GM10266 (cell line): ENCODE measurements around the gene PLA2G1B.

Experiments used
- DNase-seq: peaks from one replicate; pipeline ENCODE4 v3.0.0; 2012; ENCODE audit errors: extremely low spot score
- TF ChIP-seq, protein P1 (sequence below): IDR thresholded peaks from 2 replicates; pipeline ENCODE4 v1.5.1; 2012; ENCODE audit warnings: mild to moderate bottlenecking, low read depth; ENCODE audit not compliant: control insufficient read depth, insufficient read depth; ENCODE audit errors: missing control alignments

PLA2G1B gene

DNA sequence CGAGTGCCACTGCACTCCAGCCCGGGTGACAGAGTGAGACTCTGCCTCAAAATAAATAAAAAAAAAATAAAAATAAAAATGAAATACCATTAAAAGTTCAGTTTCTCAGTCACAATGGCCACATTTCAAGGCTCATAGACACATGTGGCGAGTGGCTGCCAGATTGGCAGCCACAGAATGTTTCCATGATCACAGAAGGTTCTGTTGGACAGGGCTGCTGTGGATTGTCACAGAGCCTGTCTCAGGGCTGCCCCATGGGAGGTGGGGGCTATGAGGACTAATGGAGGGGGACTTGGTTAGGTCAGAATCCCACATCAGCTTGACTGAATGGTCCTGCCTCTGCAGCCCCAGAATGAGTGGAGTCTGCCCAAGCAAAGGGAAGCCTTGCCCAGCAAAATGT is 3.8 kb upstream of the PLA2G1B start:
- no peak for DNase-seq

DNA sequence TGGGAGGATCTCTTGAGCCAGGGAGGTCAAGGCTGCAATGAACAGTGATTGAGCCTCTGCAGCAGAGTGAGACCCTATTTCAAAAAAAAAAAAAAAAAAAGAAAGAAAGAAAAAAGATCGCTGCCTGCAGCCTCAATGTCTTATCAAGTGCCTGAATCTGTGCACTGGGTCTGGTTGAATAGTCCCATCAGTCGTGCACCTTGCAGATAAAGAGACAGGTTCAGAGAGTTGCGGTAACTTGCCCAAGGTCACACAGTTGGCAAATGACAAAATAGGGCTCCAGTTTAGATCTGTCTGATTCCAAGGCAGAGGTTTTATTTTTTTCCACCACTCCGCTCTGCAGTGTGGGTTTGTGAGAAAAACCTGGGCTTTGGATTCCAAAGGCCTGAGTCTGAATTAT is 649 bp upstream of the PLA2G1B start:
- TF ChIP-seq, protein P1, sequence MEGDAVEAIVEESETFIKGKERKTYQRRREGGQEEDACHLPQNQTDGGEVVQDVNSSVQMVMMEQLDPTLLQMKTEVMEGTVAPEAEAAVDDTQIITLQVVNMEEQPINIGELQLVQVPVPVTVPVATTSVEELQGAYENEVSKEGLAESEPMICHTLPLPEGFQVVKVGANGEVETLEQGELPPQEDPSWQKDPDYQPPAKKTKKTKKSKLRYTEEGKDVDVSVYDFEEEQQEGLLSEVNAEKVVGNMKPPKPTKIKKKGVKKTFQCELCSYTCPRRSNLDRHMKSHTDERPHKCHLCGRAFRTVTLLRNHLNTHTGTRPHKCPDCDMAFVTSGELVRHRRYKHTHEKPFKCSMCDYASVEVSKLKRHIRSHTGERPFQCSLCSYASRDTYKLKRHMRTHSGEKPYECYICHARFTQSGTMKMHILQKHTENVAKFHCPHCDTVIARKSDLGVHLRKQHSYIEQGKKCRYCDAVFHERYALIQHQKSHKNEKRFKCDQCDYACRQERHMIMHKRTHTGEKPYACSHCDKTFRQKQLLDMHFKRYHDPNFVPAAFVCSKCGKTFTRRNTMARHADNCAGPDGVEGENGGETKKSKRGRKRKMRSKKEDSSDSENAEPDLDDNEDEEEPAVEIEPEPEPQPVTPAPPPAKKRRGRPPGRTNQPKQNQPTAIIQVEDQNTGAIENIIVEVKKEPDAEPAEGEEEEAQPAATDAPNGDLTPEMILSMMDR: no peak
- DNase-seq: no peak

More for the DNA sequence above, 3.8 kb upstream of the PLA2G1B start:
- TF ChIP-seq, protein P1: no peak

DNA sequence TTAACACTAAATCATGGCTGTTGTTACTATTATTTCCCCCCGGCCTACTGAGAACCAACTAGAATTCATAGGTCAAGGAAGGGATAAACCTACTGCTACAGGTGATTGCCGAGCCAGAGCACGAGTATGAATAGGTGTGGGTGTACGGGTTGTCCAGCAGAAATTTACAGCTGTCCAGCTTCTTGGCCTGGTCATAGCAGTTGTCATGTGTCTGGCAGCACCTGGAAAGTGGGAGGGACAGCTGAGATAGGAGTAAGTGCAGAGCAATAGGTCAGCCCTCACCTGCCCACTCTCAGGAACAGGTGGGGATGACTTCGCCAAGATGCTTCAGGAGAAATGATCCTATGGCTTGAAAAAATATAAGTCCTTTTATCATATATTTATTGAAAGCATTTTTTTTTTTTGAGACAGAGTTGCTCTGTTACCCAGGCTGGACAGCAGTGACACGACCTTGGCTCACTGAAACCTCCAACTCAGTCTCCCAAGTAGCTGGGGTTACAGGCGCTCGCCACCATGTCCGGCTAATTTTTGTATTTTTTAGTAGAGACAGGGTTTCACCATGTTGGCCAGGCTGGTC is 2.6 kb downstream of the PLA2G1B start:
- TF ChIP-seq, protein P1: no peak
- DNase-seq: no peak

DNA sequence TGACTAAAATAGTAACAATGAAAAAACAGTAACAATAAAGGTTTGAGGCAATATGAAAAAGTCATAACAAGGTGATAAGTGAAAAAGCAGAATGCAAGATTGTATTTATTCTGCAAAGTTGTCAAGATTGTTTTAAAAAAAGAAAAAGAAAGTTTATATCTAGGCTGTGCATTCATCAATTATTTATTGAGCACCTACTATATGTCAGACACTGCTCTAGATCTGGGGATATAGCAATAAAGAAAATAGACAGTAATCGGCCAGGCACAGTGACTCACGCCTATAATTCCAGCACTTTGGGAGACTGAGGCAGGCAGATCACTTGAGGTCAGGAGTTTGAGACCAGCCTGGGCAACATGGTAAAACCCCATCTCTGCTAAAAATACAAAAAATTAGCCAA is 3.8 kb downstream of the PLA2G1B start:
- TF ChIP-seq, protein P1: no peak
- DNase-seq: no peak

DNA sequence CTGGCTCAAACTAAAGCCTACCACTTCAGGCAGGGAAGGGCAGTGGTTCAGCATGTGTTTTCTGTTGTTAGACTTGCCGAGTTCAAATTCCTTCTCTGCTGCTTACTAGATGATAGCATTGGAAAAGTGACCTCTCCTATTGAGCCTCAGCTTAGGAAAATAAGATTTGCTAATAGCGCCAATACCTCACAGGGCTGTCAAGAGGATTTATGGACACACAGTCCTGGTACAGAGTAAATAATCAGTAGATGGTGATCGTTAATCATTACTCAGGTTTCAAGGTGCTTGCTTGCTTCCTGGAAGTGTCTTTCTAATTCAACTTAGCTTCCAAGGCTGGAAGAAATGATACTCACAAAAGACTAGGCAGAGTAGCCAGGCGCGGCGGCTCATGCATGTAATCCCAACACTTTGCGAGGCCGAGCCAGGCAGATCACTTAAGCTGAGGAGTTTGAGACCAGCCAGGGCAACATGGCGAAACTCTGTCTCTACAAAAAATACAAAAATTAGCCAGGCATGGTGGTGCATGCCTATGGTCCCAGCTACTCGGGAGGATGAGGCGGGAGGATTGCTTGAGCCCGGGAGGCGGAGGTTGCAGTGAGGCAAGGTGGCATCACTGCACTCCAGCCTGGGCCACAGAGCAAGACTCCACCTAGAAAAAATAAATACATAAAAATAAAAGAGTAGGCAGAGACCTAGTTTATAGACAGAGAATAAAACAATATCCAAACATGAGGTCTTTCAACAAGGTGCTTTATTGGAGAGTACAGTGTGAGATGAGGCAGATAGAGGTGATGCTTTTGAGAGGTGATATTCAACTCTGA is 6.0 kb downstream of the PLA2G1B start:
- DNase-seq: no peak
- TF ChIP-seq, protein P1: no peak

DNA sequence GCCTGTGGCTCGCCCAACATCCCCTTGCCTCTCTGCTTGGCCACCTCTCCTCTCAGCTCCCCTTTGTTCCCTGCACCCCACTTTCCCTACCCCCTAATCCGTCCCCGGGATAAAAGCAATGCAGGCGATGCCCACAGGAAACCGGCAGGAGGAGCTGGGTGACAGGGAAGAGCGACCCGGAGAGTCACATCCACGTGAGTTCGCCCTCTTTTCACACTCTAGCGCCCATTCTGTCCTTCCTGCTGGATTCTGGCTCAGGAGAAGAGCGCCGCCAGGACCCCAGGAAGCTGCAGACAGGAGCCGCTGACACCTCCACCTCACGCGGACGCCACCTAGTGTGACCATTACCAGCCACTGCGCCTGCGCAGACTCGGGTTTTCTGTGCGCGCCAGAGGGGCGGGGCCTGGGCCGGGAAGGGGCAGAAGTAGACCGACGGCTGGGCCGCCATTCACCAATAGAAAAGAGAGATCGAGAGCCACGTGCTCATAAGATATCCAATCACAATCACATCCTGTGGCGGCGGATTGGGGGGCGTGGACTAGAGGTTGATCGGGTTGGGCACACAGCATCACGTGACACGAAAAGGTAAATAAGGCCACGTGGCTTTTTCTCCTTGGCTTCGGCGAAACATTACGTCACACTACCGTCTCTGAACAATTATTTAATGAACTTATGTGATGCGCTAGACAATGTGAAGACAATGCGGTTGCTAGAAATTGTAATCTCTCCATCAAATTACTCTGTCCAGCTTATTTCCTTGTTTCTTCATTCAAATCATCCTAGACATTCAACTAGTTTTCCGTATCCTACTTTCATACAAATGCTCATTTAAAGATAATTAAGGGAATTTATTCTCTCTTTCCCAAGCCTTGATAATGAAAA is 10.1 kb downstream of the PLA2G1B start:
- peak; percentile 97 for DNase-seq
- TF ChIP-seq, protein P1: peak; percentile 50
